GM10248 (cell line): ENCODE results near the gene RELT.

Experiments
- CTCF ChIA-PET: fragments of 300-600 bp; sonication (Branson Sonifier 250); formaldehyde crosslinking; extraction: SDS; loops from one replicate; lab custom pipeline; 2021; ENCODE audit warnings: antibody characterized with exemption; lab: Yijun Ruan, JAX
- POLR2A ChIA-PET: fragments of 350-650 bp; sonication (Branson Sonifier 250); formaldehyde crosslinking; extraction: SDS; loops from one replicate; lab custom pipeline; 2020; ENCODE audit warnings: antibody characterized with exemption; lab: Yijun Ruan, JAX
- DNase-seq: peaks from one replicate; pipeline ENCODE4 v3.0.0; 2012; ENCODE audit errors: extremely low spot score
- TF ChIP-seq, protein P1 (sequence below): IDR thresholded peaks from 2 replicates; pipeline ENCODE4 v1.5.1; 2012; ENCODE audit warnings: mild to moderate bottlenecking, low read depth; ENCODE audit errors: extremely low read depth, missing control alignments, control extremely low read depth

The RELT gene

DNA sequence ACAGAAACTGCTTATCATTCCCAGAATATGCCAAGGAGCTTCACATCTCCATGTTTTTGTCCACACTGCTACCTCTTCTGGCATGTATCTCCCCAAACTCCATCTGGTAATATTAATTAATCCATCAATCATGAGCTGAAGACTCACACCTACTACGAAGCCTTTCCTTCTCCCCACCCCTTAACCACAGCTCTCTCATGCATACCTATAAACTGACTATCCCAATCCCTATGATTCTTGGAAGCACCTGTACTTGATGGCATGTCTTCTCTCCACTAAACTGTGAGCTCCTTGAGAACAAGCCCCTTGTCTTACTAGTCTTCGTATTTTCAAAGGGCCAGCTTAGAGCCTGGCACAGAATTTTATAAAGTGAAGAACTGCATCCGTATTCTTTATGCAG, 47.3 kb downstream of the RELT start:
- ChIA-PET CTCF (interaction anchor here (0.8 to 3.8 kb wide), 10 partner anchors 8 to 237 kb away, joined by 3 to 17 read pairs (median 5); no protein-coding TSS in a partner anchor), POLR2A (no interaction called here)
- TF ChIP-seq, protein P1, sequence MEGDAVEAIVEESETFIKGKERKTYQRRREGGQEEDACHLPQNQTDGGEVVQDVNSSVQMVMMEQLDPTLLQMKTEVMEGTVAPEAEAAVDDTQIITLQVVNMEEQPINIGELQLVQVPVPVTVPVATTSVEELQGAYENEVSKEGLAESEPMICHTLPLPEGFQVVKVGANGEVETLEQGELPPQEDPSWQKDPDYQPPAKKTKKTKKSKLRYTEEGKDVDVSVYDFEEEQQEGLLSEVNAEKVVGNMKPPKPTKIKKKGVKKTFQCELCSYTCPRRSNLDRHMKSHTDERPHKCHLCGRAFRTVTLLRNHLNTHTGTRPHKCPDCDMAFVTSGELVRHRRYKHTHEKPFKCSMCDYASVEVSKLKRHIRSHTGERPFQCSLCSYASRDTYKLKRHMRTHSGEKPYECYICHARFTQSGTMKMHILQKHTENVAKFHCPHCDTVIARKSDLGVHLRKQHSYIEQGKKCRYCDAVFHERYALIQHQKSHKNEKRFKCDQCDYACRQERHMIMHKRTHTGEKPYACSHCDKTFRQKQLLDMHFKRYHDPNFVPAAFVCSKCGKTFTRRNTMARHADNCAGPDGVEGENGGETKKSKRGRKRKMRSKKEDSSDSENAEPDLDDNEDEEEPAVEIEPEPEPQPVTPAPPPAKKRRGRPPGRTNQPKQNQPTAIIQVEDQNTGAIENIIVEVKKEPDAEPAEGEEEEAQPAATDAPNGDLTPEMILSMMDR = no peak
- no peak for DNase-seq

DNA sequence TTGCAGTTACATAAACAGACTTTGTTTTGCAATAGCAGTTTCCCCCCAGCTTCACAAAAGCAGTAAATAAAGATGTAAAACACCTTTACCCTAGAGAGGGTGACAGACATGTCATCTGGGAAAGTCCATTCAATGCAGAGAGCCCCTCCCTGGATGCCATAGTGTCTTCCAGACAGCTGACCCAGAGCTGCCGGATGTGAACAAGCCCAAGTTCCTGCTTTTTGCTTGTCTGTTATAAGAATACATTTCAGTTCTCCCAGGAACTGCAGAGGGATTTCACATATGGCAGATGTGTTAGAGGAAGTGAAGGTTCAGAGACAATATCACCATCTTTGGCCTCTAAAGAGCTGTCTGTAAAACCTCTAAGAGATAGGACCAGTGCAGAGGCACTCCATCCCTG, 48.9 kb downstream of the RELT start:
- ChIA-PET POLR2A (no interaction called here), CTCF (interaction anchor here (0.9 to 3.8 kb wide), 7 partner anchors 10 to 235 kb away, joined by 3 to 17 read pairs (median 8); no protein-coding TSS in a partner anchor)
- TF ChIP-seq, protein P1 = no peak
- no peak for DNase-seq

DNA sequence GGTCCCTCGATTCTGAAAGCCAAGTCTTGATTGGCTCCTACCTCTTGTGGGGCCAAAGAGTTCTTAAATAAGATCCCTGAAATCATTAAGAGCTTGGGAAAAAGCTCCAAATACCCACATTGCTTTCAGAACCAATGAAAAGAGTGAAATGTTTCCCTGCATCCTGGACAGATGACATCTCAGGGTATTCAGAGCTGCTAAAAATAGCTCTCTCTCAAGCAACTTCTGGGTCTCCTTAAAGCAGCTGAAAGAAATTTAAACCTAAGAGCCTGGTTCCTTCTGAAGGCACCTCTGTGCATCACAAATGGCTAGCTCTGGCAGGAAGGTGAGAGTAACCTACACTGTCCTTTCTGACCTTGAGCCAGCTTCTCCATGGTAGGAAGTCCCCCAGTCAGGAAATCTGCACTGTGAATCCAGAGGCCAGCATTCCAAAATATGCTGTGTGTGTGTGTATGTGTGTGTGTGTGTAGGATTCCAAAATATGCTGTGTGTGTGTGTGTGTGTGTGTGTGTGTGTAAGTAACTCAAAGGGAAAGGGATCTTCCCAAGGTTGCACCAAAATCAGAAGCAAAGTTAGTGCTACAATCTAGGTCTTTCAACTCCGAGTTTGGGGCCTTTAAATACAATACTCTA, 50.1 kb downstream of the RELT start:
- ChIA-PET CTCF (interaction anchor here (1.4 to 3.8 kb wide), 5 partner anchors 10 to 235 kb away, joined by 3 to 17 read pairs (median 10); no protein-coding TSS in a partner anchor), POLR2A (no interaction called here)
- TF ChIP-seq, protein P1 = no peak
- no peak for DNase-seq

DNA sequence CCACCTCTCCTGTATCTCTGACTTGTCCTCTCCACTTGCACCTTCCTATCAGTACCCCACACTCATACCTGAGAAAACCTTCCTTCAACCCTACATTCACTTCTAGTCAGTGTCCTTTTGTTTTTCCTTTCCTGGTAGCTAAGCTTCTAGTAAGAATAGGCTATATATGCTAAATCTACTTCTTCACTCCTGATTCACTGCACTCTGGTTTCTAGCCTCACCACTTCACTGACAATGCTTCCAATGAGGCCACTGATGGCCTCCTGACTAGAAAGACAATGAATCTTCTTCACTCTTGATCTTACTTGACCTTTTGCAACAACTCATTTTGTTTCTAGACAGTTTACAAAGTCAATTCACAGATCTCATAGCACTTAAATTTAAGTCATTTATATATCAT, 52.0 kb downstream of the RELT start:
- DNase-seq = no peak
- POLR2A ChIA-PET = no interaction called here
- CTCF ChIA-PET = interaction anchor here (1.1 to 1.5 kb wide), 4 partner anchors 7 to 140 kb away, joined by 3 to 4 read pairs (median 3); no protein-coding TSS in a partner anchor
- TF ChIP-seq, protein P1 = no peak

DNA sequence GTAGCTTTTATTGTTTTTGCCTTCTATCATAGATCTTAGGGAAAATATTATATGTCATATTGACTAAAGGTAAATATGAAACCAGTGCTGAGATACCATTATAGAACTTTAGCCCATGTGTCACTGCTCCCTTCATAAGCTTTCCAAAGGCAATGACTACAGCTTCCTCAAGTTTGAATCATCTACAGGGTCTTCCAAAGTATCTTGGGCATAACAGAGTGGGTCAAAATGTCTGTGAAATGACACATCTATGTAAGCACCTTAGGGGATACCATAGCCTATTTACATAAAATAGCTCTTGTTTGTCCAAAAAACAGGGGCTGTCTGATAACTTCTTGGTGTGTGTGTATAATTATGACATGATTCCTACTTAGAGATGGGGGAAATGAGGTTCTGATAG, 52.5 kb downstream of the RELT start:
- TF ChIP-seq, protein P1 = no peak
- no peak for DNase-seq
- POLR2A ChIA-PET = no interaction called here
- CTCF ChIA-PET = interaction anchor here (1.5 to 2.1 kb wide), 2 partner anchors 14 to 19 kb away, joined by 4 to 11 read pairs; no protein-coding TSS in a partner anchor

DNA sequence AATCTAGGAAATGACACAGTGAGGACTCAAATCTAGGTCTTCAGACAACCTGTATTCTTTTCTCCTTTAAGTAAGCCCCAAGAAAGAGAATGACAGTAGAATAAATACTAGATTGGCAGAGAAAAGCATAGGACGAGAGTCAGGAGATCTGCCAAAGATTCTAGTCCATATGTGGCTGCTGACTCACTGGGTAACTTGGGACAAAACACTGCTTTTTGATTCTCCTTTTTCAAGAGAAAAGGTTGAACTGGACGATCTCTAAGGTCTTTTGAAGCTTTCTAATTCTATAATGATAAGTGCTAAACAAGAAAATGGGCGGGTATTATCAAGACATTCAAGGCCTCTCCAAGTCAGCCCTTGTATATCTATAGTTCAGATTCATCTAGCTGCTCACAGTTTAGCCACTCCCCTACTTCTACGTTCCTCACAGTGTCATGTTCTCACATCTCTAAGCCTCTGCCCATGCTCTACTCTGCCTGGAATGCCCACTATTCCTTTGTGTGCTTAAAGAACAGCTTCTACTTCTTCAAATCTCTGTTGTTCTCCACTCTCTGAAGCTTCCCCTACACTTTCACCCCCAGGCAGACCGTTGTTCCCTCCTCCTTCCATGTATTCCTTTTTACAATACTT, 53.0 kb downstream of the RELT start:
- no peak for DNase-seq
- ChIA-PET POLR2A (no interaction called here), CTCF (interaction anchor here (0.8 to 2.1 kb wide), 5 partner anchors 15 to 197 kb away, joined by 3 to 11 read pairs (median 4); no protein-coding TSS in a partner anchor)
- TF ChIP-seq, protein P1 = no peak
